ENCODE data around the gene PDE4B. TPM values are rescaled to one million over a fixed set of nuclear protein-coding genes. Genes with fewer than 3 reads are reported as not detected.

PDE4B gene
- polyA plus RNA-seq, 1 donor (not counting 4 experiments of a cell fraction or from before 2014, with no cell fraction given), result 0.29 TPM

- Histone ChIP-seq H3K27ac (ENCODE audit: control insufficient read depth, insufficient read depth, low read length) (no peak overlapping the region), H3K36me3 (ENCODE audit: control insufficient read depth in 2 of 2, extremely low read depth in 1 of 2, insufficient read depth in 2 of 2, low read length in 2 of 2) (no peaks in the 10 kb centered on the region), H3K9ac (ENCODE audit: control insufficient read depth, extremely low read depth, insufficient read depth, low read length) (no peak overlapping the region), H3K9me1 (ENCODE audit: control insufficient read depth, extremely low read depth, insufficient read depth, low read length) (no peaks in the 10 kb centered on the region), H3K9me3 (ENCODE audit: control insufficient read depth, low read depth, low read length) (no peaks in the 10 kb centered on the region), H3K79me2 (ENCODE audit: control insufficient read depth, insufficient read depth, low read length) (no peaks in the 10 kb centered on the region), H3K4me3 (ENCODE audit: control insufficient read depth in 2 of 3, extremely low read depth in 1 of 3, insufficient read depth in 2 of 3, low read depth in 1 of 3, low read length in 3 of 3) (no peak overlapping the region), H4K20me1 (ENCODE audit: control insufficient read depth, extremely low read depth, insufficient read depth, low read length) (no peaks in the 10 kb centered on the region), H3K4me1 (ENCODE audit: control insufficient read depth, extremely low read depth, insufficient read depth, low read length) (no peaks in the 10 kb centered on the region), H3K27me3 (ENCODE audit: control insufficient read depth, extremely low read depth, insufficient read depth, low read length) (no peaks in the 10 kb centered on the region), H2AFZ (ENCODE audit: control insufficient read depth, low read length) (no peak overlapping the region), H3K4me2 (ENCODE audit: control insufficient read depth, extremely low read depth, insufficient read depth, low read depth, low read length) (no peak overlapping the region)
- no peak for FAIRE-seq
- DNase-seq (ENCODE audit: low read depth, low spot score), result no peak
- dilution Hi-C loops (cut with MboI; ENCODE audit: extremely low pct_ligation_motif_present, low sequenced_read_pairs), result loop anchor here (25.0 kb wide), 1 partner anchor 241 kb away; no protein-coding TSS in a partner anchor
- TF ChIP-seq EZH2 (IDR thresholded peaks at IDR 0.05; ENCODE audit: low read length), result no peak
- no peak for TF ChIP-seq CTCF (optimal IDR thresholded peaks at IDR 0.05 in 1 of 3, IDR thresholded peaks at IDR 0.05 in 1 of 3, conservative IDR thresholded peaks at IDR 0.05 in 1 of 3; ENCODE audit: extremely low read depth in 1 of 3, insufficient read depth in 2 of 3, low read length in 3 of 3)
These were observed 435.3 kb downstream of the PDE4B start for GRCh38 chr1:66227966-66228365.

GRCh38 chr1:66231217-66231616, 438.5 kb downstream of the PDE4B start:
- DNase-seq (ENCODE audit: low read depth, low spot score), result no peak
- no peak overlapping the region for H3K4me2 ChIP-seq (ENCODE audit: control insufficient read depth, extremely low read depth, insufficient read depth, low read depth, low read length)
- H3K9me1 ChIP-seq (ENCODE audit: control insufficient read depth, extremely low read depth, insufficient read depth, low read length), result no peaks in the 10 kb centered on the region
- no peaks in the 10 kb centered on the region for H3K79me2 ChIP-seq (ENCODE audit: control insufficient read depth, insufficient read depth, low read length)
- no peak overlapping the region for H3K9ac ChIP-seq (ENCODE audit: control insufficient read depth, extremely low read depth, insufficient read depth, low read length)
- H3K27ac ChIP-seq (ENCODE audit: control insufficient read depth, insufficient read depth, low read length), result no peak overlapping the region
- no peaks in the 10 kb centered on the region for H3K4me1 ChIP-seq (ENCODE audit: control insufficient read depth, extremely low read depth, insufficient read depth, low read length)
- H3K9me3 ChIP-seq (ENCODE audit: control insufficient read depth, low read depth, low read length), result no peaks in the 10 kb centered on the region
- no peak overlapping the region for H2AFZ ChIP-seq (ENCODE audit: control insufficient read depth, low read length)
- FAIRE-seq, result no peak
- dilution Hi-C loops (cut with MboI; ENCODE audit: extremely low pct_ligation_motif_present, low sequenced_read_pairs), result loop anchor here (25.0 kb wide), 1 partner anchor 244 kb away; no protein-coding TSS in a partner anchor
- no peaks in the 10 kb centered on the region for H4K20me1 ChIP-seq (ENCODE audit: control insufficient read depth, extremely low read depth, insufficient read depth, low read length)
- H3K36me3 ChIP-seq (ENCODE audit: control insufficient read depth in 2 of 2, extremely low read depth in 1 of 2, insufficient read depth in 2 of 2, low read length in 2 of 2), result no peaks in the 10 kb centered on the region
- H3K4me3 ChIP-seq (ENCODE audit: control insufficient read depth in 2 of 3, extremely low read depth in 1 of 3, insufficient read depth in 2 of 3, low read depth in 1 of 3, low read length in 3 of 3), result no peak overlapping the region
- no peaks in the 10 kb centered on the region for H3K27me3 ChIP-seq (ENCODE audit: control insufficient read depth, extremely low read depth, insufficient read depth, low read length)
- TF ChIP-seq EZH2 (IDR thresholded peaks at IDR 0.05; ENCODE audit: low read length), result no peak

Data from keratinocyte (primary cell).